ENCODE results near the gene KSR1. TPM values are rescaled to one million over a fixed set of nuclear protein-coding genes. Genes with fewer than 3 reads are reported as not detected.

KSR1 gene
- total RNA-seq, 6 experiments from 2014 or later, result 1.9 to 4.9 (median 3.6) TPM

DNA sequence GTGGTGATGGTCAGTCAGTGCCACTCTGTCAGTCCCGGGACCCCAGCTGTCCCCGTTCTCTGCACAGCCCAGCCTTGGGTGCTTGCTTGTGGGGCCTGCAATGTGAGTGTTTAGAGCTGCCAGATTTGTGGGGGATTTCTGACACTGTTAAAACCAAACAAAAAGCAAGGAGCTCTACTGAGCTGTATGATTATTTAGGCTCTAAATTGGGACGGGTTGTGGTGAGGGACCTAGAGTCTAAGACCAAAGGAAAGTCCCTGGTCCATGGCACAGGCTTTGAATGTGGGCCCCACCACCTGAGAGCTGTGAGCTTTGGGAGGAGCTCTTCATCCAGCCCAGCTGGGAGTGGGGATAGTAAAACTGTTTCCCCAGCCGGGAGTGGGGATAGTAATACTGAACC is 63.3 kb downstream of the KSR1 start:
- H3K4me1 Mint-ChIP-seq (ENCODE audit: low read depth), result no peaks in the 10 kb centered on the region
- H3K4me3 Mint-ChIP-seq, result no peak overlapping the region
- DNase-seq, result no peak
- no peaks in the 10 kb centered on the region for H3K9me3 Mint-ChIP-seq
- H3K27me3 Mint-ChIP-seq (ENCODE audit: insufficient read depth), result peaks cover 12% of the 10 kb centered on the region
- no peak overlapping the region for H3K27ac Mint-ChIP-seq
- TF ChIP-seq CTCF (IDR thresholded peaks at IDR 0.05), result no peak
- no peaks in the 10 kb centered on the region for H3K36me3 Mint-ChIP-seq (ENCODE audit: low read depth)

DNA sequence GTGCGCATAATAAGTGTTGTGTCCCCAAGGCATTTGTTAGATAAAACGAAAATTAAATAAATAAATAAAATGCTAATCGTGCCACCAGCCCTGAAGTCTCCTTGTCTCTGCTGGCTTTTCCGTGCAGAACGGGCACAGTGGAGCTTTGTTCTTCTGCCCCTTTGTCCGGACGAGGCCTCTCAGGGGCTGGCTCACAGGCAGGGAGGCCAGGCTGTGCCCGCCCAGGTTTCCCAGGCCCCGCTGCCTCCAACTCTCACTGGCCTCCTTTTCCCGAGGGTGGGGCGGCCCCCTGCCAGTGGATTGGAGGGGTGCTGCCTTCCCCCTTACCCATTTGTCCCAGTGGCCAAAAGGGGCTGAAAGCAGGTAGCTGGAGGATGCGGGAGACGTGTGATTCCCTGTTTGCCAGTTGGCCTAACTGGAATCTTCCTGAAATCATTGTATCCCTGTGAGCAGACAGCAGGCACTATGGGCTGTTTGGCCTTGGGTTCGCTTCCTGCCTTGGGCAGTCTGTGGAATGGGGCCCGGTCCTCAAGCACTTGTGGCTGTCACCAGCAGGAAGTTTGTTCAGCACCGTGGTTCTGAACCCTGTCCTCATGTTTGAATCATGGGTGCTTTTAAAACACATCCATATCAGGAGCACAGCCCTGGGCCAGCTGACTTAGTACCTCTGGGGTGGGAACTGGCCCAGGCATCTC is 64.4 kb downstream of the KSR1 start:
- H3K36me3 Mint-ChIP-seq (ENCODE audit: low read depth), result no peaks in the 10 kb centered on the region
- no peak for DNase-seq
- TF ChIP-seq CTCF (IDR thresholded peaks at IDR 0.05), result no peak
- H3K27me3 Mint-ChIP-seq (ENCODE audit: insufficient read depth), result peaks cover 15% of the 10 kb centered on the region
- H3K9me3 Mint-ChIP-seq, result no peaks in the 10 kb centered on the region
- H3K4me1 Mint-ChIP-seq (ENCODE audit: low read depth), result no peaks in the 10 kb centered on the region
- no peak overlapping the region for H3K4me3 Mint-ChIP-seq
- no peak overlapping the region for H3K27ac Mint-ChIP-seq

DNA sequence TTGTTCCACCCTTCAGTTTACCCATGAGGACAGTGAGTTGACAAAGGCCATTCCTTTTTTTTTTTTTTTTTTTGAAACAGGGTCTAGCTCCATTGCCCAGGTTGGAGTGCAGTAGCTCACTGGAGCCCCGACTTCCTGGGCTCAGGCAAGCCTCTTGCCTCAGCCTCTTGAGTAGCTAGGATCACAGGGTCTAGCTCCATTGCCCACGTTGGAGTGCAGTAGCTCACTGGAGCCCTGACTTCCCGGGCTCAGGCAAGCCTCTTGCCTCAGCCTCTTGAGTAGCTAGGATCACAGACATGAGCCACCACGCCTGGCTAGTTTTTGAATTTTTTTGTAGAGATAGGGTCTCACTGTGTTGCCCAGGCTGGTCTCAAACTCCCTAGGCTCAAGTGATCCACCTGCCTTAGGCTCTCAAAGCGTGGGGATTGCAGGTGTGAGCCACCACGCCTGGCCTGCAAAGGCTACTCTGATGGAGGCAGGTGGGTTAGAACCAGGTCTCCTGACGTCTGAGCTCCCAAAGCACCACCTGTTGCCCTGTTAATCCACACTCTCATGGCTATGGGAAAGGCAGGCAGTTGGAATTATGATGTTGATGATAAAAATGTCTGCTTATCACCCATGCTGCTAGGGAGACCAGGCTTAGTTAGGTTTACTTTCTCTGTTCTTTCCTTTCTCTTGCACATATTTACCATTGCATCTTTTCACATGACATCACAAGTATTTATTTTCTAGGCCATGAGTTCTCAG is 65.2 kb downstream of the KSR1 start:
- Mint-ChIP-seq H3K4me1 (ENCODE audit: low read depth) (peaks cover 3% of the 10 kb centered on the region), H3K9me3 (no peaks in the 10 kb centered on the region), H3K4me3 (no peak overlapping the region), H3K36me3 (ENCODE audit: low read depth) (no peaks in the 10 kb centered on the region), H3K27ac (no peak overlapping the region), H3K27me3 (ENCODE audit: insufficient read depth) (peaks cover 13% of the 10 kb centered on the region)
- DNase-seq, result no peak
- no peak for TF ChIP-seq CTCF (IDR thresholded peaks at IDR 0.05)

GRCh38 chr17:27522028-27522635 is 65.9 kb downstream of the KSR1 start:
- H3K27ac Mint-ChIP-seq, result no peak overlapping the region
- no peaks in the 10 kb centered on the region for H3K36me3 Mint-ChIP-seq (ENCODE audit: low read depth)
- no peaks in the 10 kb centered on the region for H3K9me3 Mint-ChIP-seq
- H3K4me1 Mint-ChIP-seq (ENCODE audit: low read depth), result peaks cover 10% of the 10 kb centered on the region
- H3K27me3 Mint-ChIP-seq (ENCODE audit: insufficient read depth), result peaks cover 13% of the 10 kb centered on the region
- DNase-seq, result no peak
- no peak for TF ChIP-seq CTCF (IDR thresholded peaks at IDR 0.05)
- no peak overlapping the region for H3K4me3 Mint-ChIP-seq

- Mint-ChIP-seq H3K4me3 (no peak overlapping the region), H3K9me3 (no peaks in the 10 kb centered on the region), H3K27me3 (ENCODE audit: insufficient read depth) (peaks cover 12% of the 10 kb centered on the region), H3K36me3 (ENCODE audit: low read depth) (no peaks in the 10 kb centered on the region), H3K4me1 (ENCODE audit: low read depth) (peaks cover 10% of the 10 kb centered on the region), H3K27ac (no peak overlapping the region)
- TF ChIP-seq CTCF (IDR thresholded peaks at IDR 0.05), result no peak
- no peak for DNase-seq
Measured at GRCh38 chr17:27523712-27524111, 67.5 kb downstream of the KSR1 start.
